Omental fat pad (tissue), 4 donors: ENCODE measurements around the gene GTSF1L. TPM values are rescaled to one million over a fixed set of nuclear protein-coding genes. Genes with fewer than 3 reads are reported as not detected.

Experiments
- ATAC-seq: fragments of 150-250 bp; one replicate; pipeline ENCODE4 v1.9.1; 2016; ENCODE audit warnings: mild to moderate bottlenecking, moderate library complexity; ENCODE audit not compliant: low FRiP score
- DNase-seq: peaks from one replicate; pipeline ENCODE4 v3.0.0-alpha.2; 2019; ENCODE audit warnings: low spot score
- CTCF ChIP-seq, 3 donors: fragments of 450-650 bp; IDR thresholded peaks; one replicate each; pipeline ENCODE4 v1.5.1; 2016 to 2017; ENCODE audit warnings: antibody characterized with exemption in 3 of 3, mild to moderate bottlenecking in 3 of 3, moderate library complexity in 2 of 3
- total RNA-seq, 4 donors: library from RNA; depleted of rRNA; stranded (reverse); fragments of >200 nt; gene quantifications; one replicate each; pipeline ENCODE4 v1.1.0, GENCODE V29; 2016

Gene GTSF1L
- total RNA-seq, 4 donors from 2014 or later, result not detected

DNA sequence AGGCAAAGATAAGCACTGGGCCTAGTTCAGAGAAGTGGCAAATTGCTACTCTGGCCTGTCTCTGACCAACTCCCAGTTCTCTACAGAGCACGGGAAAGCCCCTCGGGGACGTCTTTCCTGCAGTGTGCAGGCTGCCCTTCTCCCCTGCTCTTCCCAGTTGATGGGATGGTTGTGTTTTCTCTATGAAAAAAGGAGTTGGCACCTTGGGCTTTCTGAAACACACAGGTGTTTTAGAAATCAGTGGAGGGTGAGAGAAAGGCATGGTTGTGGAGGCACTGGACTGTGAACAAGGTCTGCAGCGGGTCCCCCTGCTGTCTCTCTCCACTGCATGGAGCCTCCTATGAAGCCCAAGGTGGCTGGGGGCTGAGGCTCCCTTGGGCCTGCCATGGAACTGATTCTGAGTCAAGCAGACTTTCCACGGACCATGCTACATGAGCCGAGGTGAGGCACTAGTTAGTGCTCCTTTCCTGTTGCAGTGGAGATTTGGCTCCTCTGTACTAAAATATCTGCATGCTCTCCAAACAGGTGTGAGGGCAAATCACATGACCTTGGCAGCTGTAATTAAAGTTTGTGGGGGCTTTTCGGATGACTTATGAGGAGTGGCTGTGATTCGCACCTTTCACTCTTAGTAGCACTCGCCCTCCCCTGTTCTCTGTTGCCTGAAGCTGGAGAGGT, 16.3 kb downstream of the GTSF1L start:
- no peak for TF ChIP-seq CTCF (IDR thresholded peaks at IDR 0.05)
- no peak for ATAC-seq
- DNase-seq, result no peak

- ATAC-seq (no peak), DNase-seq (no peak)
- TF ChIP-seq CTCF (IDR thresholded peaks at IDR 0.05), result no peak
Measured at GRCh38 chr20:43702502-43702901, 24.3 kb downstream of the GTSF1L start.

GRCh38 chr20:43700627-43701026, 26.2 kb downstream of the GTSF1L start:
- ATAC-seq, result no peak
- no peak for TF ChIP-seq CTCF (IDR thresholded peaks at IDR 0.05)
- no peak for DNase-seq

DNA sequence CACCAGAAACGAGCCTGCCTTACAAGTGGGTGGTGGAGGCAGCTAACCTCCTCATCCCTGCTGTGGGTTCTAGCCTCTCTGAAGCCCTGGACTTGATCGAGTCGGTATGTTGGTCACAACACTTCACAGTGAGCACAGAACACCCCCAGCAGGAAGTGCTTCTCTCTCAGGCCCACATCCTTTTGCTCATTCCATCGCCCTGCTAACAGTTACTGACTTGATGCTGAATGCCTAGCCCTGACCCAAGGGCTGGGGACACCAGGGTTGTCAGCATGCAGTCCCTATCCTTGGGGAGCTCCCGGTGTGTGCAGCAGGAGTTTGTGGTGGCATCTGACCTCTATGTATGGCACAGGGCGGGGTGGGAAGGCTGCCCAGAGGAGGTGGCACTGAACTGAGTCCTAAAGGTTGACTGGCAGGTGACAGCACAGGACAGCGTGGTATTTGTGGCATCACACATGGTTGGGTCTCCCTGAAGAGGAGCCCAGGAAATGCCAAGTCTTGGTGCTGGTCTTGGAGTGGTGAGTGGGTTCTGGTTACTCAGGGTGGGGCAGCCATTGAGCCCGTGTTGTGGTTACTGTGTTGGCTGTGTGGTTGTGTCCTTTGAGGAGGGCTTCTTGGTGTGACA, 26.7 kb downstream of the GTSF1L start:
- TF ChIP-seq CTCF (IDR thresholded peaks at IDR 0.05), result no peak
- ATAC-seq, result no peak
- no peak for DNase-seq

GRCh38 chr20:43695571-43695970, 31.2 kb downstream of the GTSF1L start:
- no peak for ATAC-seq
- TF ChIP-seq CTCF (IDR thresholded peaks at IDR 0.05), result no peak
- no peak for DNase-seq

DNA sequence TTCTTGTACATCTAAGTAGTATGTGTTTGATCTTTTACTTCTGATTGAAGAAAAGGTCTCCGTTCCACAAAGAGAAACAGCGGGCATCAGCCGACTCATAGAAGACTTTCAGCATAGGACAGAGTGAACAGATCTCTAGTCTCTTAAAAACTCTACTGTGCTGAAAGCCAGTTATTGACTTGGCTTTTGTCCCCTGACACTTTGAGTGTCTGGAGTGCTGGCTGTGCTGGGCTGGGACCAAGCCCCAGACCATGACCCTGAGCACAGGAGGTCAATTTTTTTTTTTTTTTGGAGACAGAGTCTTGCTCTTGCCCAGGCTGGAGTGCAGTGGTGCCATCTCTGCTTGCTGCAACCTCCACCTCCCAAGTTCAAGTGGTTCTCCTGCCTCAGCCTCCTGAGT, 32.0 kb downstream of the GTSF1L start:
- ATAC-seq (no peak), DNase-seq (no peak)
- no peak for TF ChIP-seq CTCF (IDR thresholded peaks at IDR 0.05)

GRCh38 chr20:43691928-43692524, 34.8 kb downstream of the GTSF1L start:
- no peak for DNase-seq
- ATAC-seq, result no peak
- TF ChIP-seq CTCF (IDR thresholded peaks at IDR 0.05), result no peak
